H9 (cell line): Measurements from ENCODE around the gene TIFAB. TPM values are rescaled to one million over a fixed set of nuclear protein-coding genes. Genes with fewer than 3 reads are reported as not detected.

Experiments
- DNase-seq: peaks from one replicate; pipeline ENCODE4 v3.0.0-alpha.2; 2017
- H2AFZ ChIP-seq: one replicate; pipeline ENCODE4 v1.6.1; 2013; ENCODE audit warnings: mild to moderate bottlenecking, low read length, control low read depth, moderate library complexity
- H2AK5ac ChIP-seq: 2 replicates; pipeline ENCODE4 v1.6.1; 2013; ENCODE audit warnings: low read length, control low read depth, mixed read lengths; ENCODE audit not compliant: insufficient read length
- H2BK120ac ChIP-seq: one replicate; pipeline ENCODE4 v1.6.1; 2013; ENCODE audit warnings: low read depth, mild to moderate bottlenecking, low read length, control low read depth, inconsistent platforms; ENCODE audit not compliant: poor library complexity, severe bottlenecking
- H2BK12ac ChIP-seq: 2 replicates; pipeline ENCODE4 v1.6.1; 2013; ENCODE audit warnings: low read length, control low read depth, mixed read lengths, low read depth; ENCODE audit not compliant: insufficient read length
- H2BK15ac ChIP-seq: 2 replicates; pipeline ENCODE4 v1.6.1; 2013; ENCODE audit warnings: low read depth, low read length, control low read depth
- H2BK20ac ChIP-seq: one replicate; pipeline ENCODE4 v1.6.1; 2013; ENCODE audit warnings: low read depth, mild to moderate bottlenecking, low read length, control low read depth, inconsistent platforms; ENCODE audit not compliant: poor library complexity, severe bottlenecking
- H2BK5ac ChIP-seq: 2 replicates; pipeline ENCODE4 v1.6.1; 2013; ENCODE audit warnings: low read length, control low read depth, mixed read lengths; ENCODE audit not compliant: insufficient read length
- H3K14ac ChIP-seq: 2 replicates; pipeline ENCODE4 v1.6.1; 2013; ENCODE audit warnings: low read length, control low read depth; ENCODE audit not compliant: insufficient read depth
- H3K18ac ChIP-seq: 2 replicates; pipeline ENCODE4 v1.6.1; 2013; ENCODE audit warnings: low read depth, mild to moderate bottlenecking, mixed read lengths, low read length, control low read depth; ENCODE audit not compliant: insufficient read length
- H3K23ac ChIP-seq: 2 replicates; pipeline ENCODE4 v1.6.1; 2013; ENCODE audit warnings: low read length, control low read depth, mixed read lengths, low read depth; ENCODE audit not compliant: insufficient read length
- H3K23me2 ChIP-seq: 2 replicates; pipeline ENCODE4 v1.6.1; 2013; ENCODE audit warnings: low read depth, mild to moderate bottlenecking, mixed read lengths, low read length, control low read depth; ENCODE audit not compliant: insufficient read length, poor library complexity, severe bottlenecking
- H3K27ac ChIP-seq: 2 replicates; pipeline ENCODE4 v1.5.1; 2013; ENCODE audit warnings: low read length, control low read depth, mixed read lengths, low read depth; ENCODE audit not compliant: insufficient read length
- H3K27me3 ChIP-seq: 2 replicates; pipeline ENCODE4 v1.6.1; 2013; ENCODE audit warnings: low read length, control low read depth, inconsistent platforms; ENCODE audit not compliant: insufficient read depth
- H3K4ac ChIP-seq: 2 replicates; pipeline ENCODE4 v1.6.1; 2013; ENCODE audit warnings: low read depth, mild to moderate bottlenecking, control low read depth, inconsistent platforms, low read length, moderate library complexity
- H3K4me1 ChIP-seq: 2 replicates; pipeline ENCODE4 v1.6.1; 2013; ENCODE audit warnings: low read length, control low read depth, inconsistent platforms; ENCODE audit not compliant: insufficient read depth
- H3K4me2 ChIP-seq: 2 replicates; pipeline ENCODE4 v1.6.1; 2013; ENCODE audit warnings: low read length, control low read depth, mixed read lengths; ENCODE audit not compliant: insufficient read length, insufficient read depth
- H3K56ac ChIP-seq: 2 replicates; pipeline ENCODE4 v1.6.1; 2013; ENCODE audit warnings: low read depth, mild to moderate bottlenecking, mixed read lengths, low read length, control low read depth; ENCODE audit not compliant: insufficient read length
- H3K79me1 ChIP-seq: 2 replicates; pipeline ENCODE4 v1.6.1; 2013; ENCODE audit warnings: low read depth, mild to moderate bottlenecking, moderate library complexity, low read length, control low read depth, inconsistent platforms; ENCODE audit not compliant: insufficient read depth, poor library complexity, severe bottlenecking
- H3K79me2 ChIP-seq: 2 replicates; pipeline ENCODE4 v1.6.1; 2013; ENCODE audit warnings: low read length, control low read depth, inconsistent platforms; ENCODE audit not compliant: insufficient read depth
- H3K9ac ChIP-seq: 2 replicates; pipeline ENCODE4 v1.6.1; 2013; ENCODE audit warnings: low read length, control low read depth, mixed read lengths; ENCODE audit not compliant: insufficient read length; ENCODE audit errors: extremely low read depth
- H3K9me3 ChIP-seq: one replicate; pipeline ENCODE4 v1.6.1; 2013; ENCODE audit warnings: low read depth, low read length, inconsistent platforms; ENCODE audit not compliant: control insufficient read depth
- H3T11ph ChIP-seq: one replicate; pipeline ENCODE4 v1.6.1; 2013; ENCODE audit warnings: mild to moderate bottlenecking, low read length, control low read depth, inconsistent platforms
- H4K20me1 ChIP-seq: one replicate; pipeline ENCODE4 v1.6.1; 2013; ENCODE audit not compliant: control insufficient read depth, insufficient read length, insufficient read depth
- H4K5ac ChIP-seq: 2 replicates; pipeline ENCODE4 v1.6.1; 2013; ENCODE audit warnings: low read depth, mild to moderate bottlenecking, mixed read lengths, low read length, control low read depth; ENCODE audit not compliant: insufficient read length
- H4K8ac ChIP-seq: replicated peaks from 2 replicates; pipeline ENCODE4 v1.6.1; 2013; ENCODE audit warnings: low read length, control low read depth, mixed read lengths, low read depth; ENCODE audit not compliant: insufficient read length
- H4K91ac ChIP-seq: 2 replicates; pipeline ENCODE4 v1.6.1; 2013; ENCODE audit warnings: low read depth, mild to moderate bottlenecking, moderate library complexity, mixed read lengths, low read length, control low read depth; ENCODE audit not compliant: insufficient read length
- H3K27ac Mint-ChIP-seq, 3 experiments: 2 replicates in 2 of 3; 3 replicates in 1 of 3; pipeline ENCODE4 v1.8.0; 2020 to 2021; ENCODE audit warnings: mixed read lengths in 3 of 3, mild to moderate bottlenecking in 1 of 3, moderate library complexity in 1 of 3
- H3K27me3 Mint-ChIP-seq: 2 replicates; pipeline ENCODE4 v1.8.0; 2021; ENCODE audit warnings: low read depth, mild to moderate bottlenecking, moderate library complexity, mixed read lengths
- H3K36me3 Mint-ChIP-seq, 3 experiments: 2 replicates in 2 of 3; 3 replicates in 1 of 3; pipeline ENCODE4 v1.8.0; 2020 to 2021; ENCODE audit warnings: low read depth in 3 of 3, mixed read lengths in 3 of 3; ENCODE audit not compliant: insufficient read depth in 1 of 3
- H3K4me1 Mint-ChIP-seq, 2 experiments: 2 replicates each; pipeline ENCODE4 v1.8.0; 2020; ENCODE audit warnings: mixed read lengths in 2 of 2
- H3K4me3 Mint-ChIP-seq, 2 experiments: 2 replicates in 1 of 2; 3 replicates in 1 of 2; pipeline ENCODE4 v1.8.0; 2020 to 2021; ENCODE audit warnings: mild to moderate bottlenecking in 2 of 2, mixed read lengths in 2 of 2, moderate library complexity in 1 of 2
- H3K9me3 Mint-ChIP-seq, 2 experiments: 2 replicates in 1 of 2; 3 replicates in 1 of 2; pipeline ENCODE4 v1.8.0; 2020; ENCODE audit warnings: mild to moderate bottlenecking in 2 of 2, mixed read lengths in 2 of 2, moderate library complexity in 1 of 2
- CTCF ChIP-seq: fragments of 200-600 bp; sonication (generic); conservative IDR thresholded peaks from 3 replicates; pipeline ENCODE4 v1.8.0; 2021; ENCODE audit warnings: antibody characterized with exemption, mild to moderate bottlenecking
- WGBS: extraction: QIAGEN DNeasy Blood & Tissue Kit; methylation state at CpG from one replicate; pipeline ENCODE4 v1.1.7; 2013; ENCODE audit warnings: missing lambda C conversion rate, low lambda C conversion rate, mixed read lengths; ENCODE audit not compliant: insufficient read length; ENCODE audit errors: extremely low coverage; 5-methylcytosine and 5-hydroxymethylcytosine counted together
- total RNA-seq: library from RNA; stranded (reverse); gene quantifications from 2 replicates; pipeline ENCODE4 v1.2.1, GENCODE V29; 2021

Gene TIFAB
- total RNA-seq, 1 experiment from 2014 or later, result not detected

- H3K9ac ChIP-seq, result no peak overlapping the region
- H3K18ac ChIP-seq, result no peak overlapping the region
- H2AK5ac ChIP-seq, result no peak overlapping the region
- TF ChIP-seq CTCF, result no peak
- no peak overlapping the region for H3K4ac ChIP-seq
- H2BK20ac ChIP-seq, result no peak overlapping the region
- peaks cover 18% of the 10 kb centered on the region for H3K27me3 Mint-ChIP-seq
- H3K4me1 ChIP-seq, result no peaks in the 10 kb centered on the region
- no peaks in the 10 kb centered on the region for H3K9me3 ChIP-seq
- H3K14ac ChIP-seq, result no peak overlapping the region
- H4K20me1 ChIP-seq, result no peaks in the 10 kb centered on the region
- H2BK120ac ChIP-seq, result no peak overlapping the region
- no peak overlapping the region for H4K8ac ChIP-seq
- no peak overlapping the region for H3T11ph ChIP-seq
- H3K23me2 ChIP-seq, result no peaks in the 10 kb centered on the region
- no peaks in the 10 kb centered on the region for H3K36me3 Mint-ChIP-seq
- no peaks in the 10 kb centered on the region for H3K79me2 ChIP-seq
- H3K4me1 Mint-ChIP-seq, result peaks cover 3 to 10% of the 10 kb centered on the region in 2 experiments; a peak in 3 of 4 replicates
- no peak overlapping the region for H3K23ac ChIP-seq
- no peak overlapping the region for H4K91ac ChIP-seq
- no peak for DNase-seq
- H3K4me2 ChIP-seq, result no peak overlapping the region
- no CpG with 5 or more reads among the region's 7 CpGs for WGBS
- no peak overlapping the region for H3K27ac ChIP-seq
- no peaks in the 10 kb centered on the region for H3K79me1 ChIP-seq
- H3K27ac Mint-ChIP-seq, result no peak overlapping the region
- H2BK5ac ChIP-seq, result no peak overlapping the region
- no peaks in the 10 kb centered on the region for H3K9me3 Mint-ChIP-seq
- H3K27me3 ChIP-seq, result no peaks in the 10 kb centered on the region
- H2AFZ ChIP-seq, result no peak overlapping the region
- no peak overlapping the region for H2BK15ac ChIP-seq
- H3K56ac ChIP-seq, result no peak overlapping the region
- H3K4me3 Mint-ChIP-seq, result no peak overlapping the region
- no peak overlapping the region for H2BK12ac ChIP-seq
- H4K5ac ChIP-seq, result no peak overlapping the region
These were observed 15.2 kb downstream of the TIFAB start for GRCh38 chr5:135436951-135437418.
